H1 (cell line): ENCODE data around the gene RELT. TPM values are rescaled to one million over a fixed set of nuclear protein-coding genes. Genes with fewer than 3 reads are reported as not detected.

Experiments used
- CTCF ChIA-PET: fragments of 300-600 bp; sonication (Branson Sonifier 250); formaldehyde crosslinking; loops from one replicate; lab custom pipeline; 2021; ENCODE audit not compliant: partially characterized antibody; lab: Charles Lee
- POLR2A ChIA-PET: fragments of 300-600 bp; sonication (Branson Sonifier 250); formaldehyde crosslinking; loops from one replicate; lab custom pipeline; 2021; ENCODE audit warnings: inconsistent platforms; ENCODE audit not compliant: partially characterized antibody; lab: Charles Lee
- DNase-seq, 2 experiments: peaks; one replicate each; pipeline versions ENCODE4 v3.0.0 to v3.0.0-alpha.2; 2010 to 2022; ENCODE audit warnings: low spot score in 2 of 2, low read depth in 1 of 2, mixed read lengths in 1 of 2
- FAIRE-seq: peaks from 2 replicates; lab custom pipeline; 2011; peaks lifted over from hg19 to GRCh38; lab: Jason Lieb, UNC
- H2AFZ ChIP-seq: 2 replicates; pipeline ENCODE4 v1.8.1; 2012; ENCODE audit warnings: low read length, inconsistent platforms
- H2AK5ac ChIP-seq: 2 replicates; pipeline ENCODE4 v1.6.1; 2013; ENCODE audit warnings: low read depth, low read length
- H2BK120ac ChIP-seq: replicated peaks from 2 replicates; pipeline ENCODE3; 2013; ENCODE audit warnings: low read depth, low read length, inconsistent platforms
- H2BK12ac ChIP-seq: 2 replicates; pipeline ENCODE4 v1.6.1; 2013; ENCODE audit warnings: low read depth, low read length
- H2BK15ac ChIP-seq: 2 replicates; pipeline ENCODE4 v1.6.1; 2013; ENCODE audit warnings: low read length
- H2BK20ac ChIP-seq: 2 replicates; pipeline ENCODE4 v1.6.1; 2013; ENCODE audit warnings: low read length
- H2BK5ac ChIP-seq: 2 replicates; pipeline ENCODE4 v1.6.1; 2013; ENCODE audit warnings: low read depth, low read length
- H3K14ac ChIP-seq: 2 replicates; pipeline ENCODE4 v1.6.1; 2013; ENCODE audit warnings: inconsistent platforms; ENCODE audit not compliant: insufficient read length
- H3K18ac ChIP-seq: 2 replicates; pipeline ENCODE4 v1.6.1; 2013; ENCODE audit warnings: low read length; ENCODE audit errors: extremely low read depth
- H3K23ac ChIP-seq: 2 replicates; pipeline ENCODE4 v1.6.1; 2013; ENCODE audit warnings: inconsistent platforms; ENCODE audit not compliant: insufficient read length
- H3K23me2 ChIP-seq: 2 replicates; pipeline ENCODE4 v1.6.1; 2013; ENCODE audit warnings: low read depth, low read length
- H3K27ac ChIP-seq: 2 replicates; pipeline ENCODE4 v1.6.1; 2011; ENCODE audit warnings: low read depth, low read length, inconsistent platforms
- H3K27me3 ChIP-seq, 4 experiments: replicated peaks in 1 of 4; 1 replicate in 1 of 4; 2 replicates in 3 of 4; pipeline versions ENCODE4 v1.6.1 to v1.8.1; 2011 to 2013; ENCODE audit warnings: low read length in 3 of 4, mild to moderate bottlenecking in 3 of 4, inconsistent platforms in 2 of 4, mixed read lengths in 2 of 4, moderate library complexity in 1 of 4; ENCODE audit not compliant: control insufficient read depth in 3 of 4, insufficient read depth in 3 of 4; ENCODE audit errors: extremely low read depth in 1 of 4
- H3K36me3 ChIP-seq, 4 experiments: 2 replicates each; pipeline versions ENCODE4 v1.6.1 to v1.8.1; 2011 to 2013; ENCODE audit warnings: mild to moderate bottlenecking in 4 of 4, low read length in 3 of 4, moderate library complexity in 2 of 4, control low read depth in 1 of 4, inconsistent platforms in 1 of 4; ENCODE audit not compliant: insufficient read depth in 4 of 4, control insufficient read depth in 2 of 4
- H3K4ac ChIP-seq: replicated peaks from 2 replicates; pipeline ENCODE3; 2013; ENCODE audit warnings: low read length, low read depth, mixed read lengths, inconsistent platforms; ENCODE audit not compliant: insufficient read length
- H3K4me1 ChIP-seq, 4 experiments: replicated peaks in 1 of 4; 1 replicate in 1 of 4; 2 replicates in 3 of 4; pipeline versions ENCODE4 v1.6.1 to v1.8.1; 2011 to 2013; ENCODE audit warnings: low read length in 3 of 4, inconsistent platforms in 2 of 4, mixed read lengths in 1 of 4; ENCODE audit not compliant: insufficient read depth in 4 of 4, control insufficient read depth in 3 of 4
- H3K4me2 ChIP-seq, 2 experiments: 2 replicates each; pipeline versions ENCODE4 v1.6.1 to v1.8.1; 2011 to 2013; ENCODE audit warnings: low read depth in 2 of 2, low read length in 2 of 2, control low read depth in 1 of 2, inconsistent platforms in 1 of 2, mild to moderate bottlenecking in 1 of 2; ENCODE audit not compliant: insufficient read depth in 1 of 2
- H3K4me3 ChIP-seq, 4 experiments: fragments of 200-600, 300-600 bp in 1 of 4; sonication (generic), shearing (Covaris generic), sonication (Bioruptor Twin) in 1 of 4; 2 replicates each; pipeline versions ENCODE4 v1.5.1 to v1.8.1; 2011 to 2016; ENCODE audit warnings: low read length in 4 of 4, low read depth in 3 of 4, control low read depth in 2 of 4, inconsistent platforms in 2 of 4, mild to moderate bottlenecking in 2 of 4, mixed read lengths in 1 of 4, moderate library complexity in 1 of 4; ENCODE audit not compliant: insufficient read depth in 2 of 4; ENCODE audit errors: extremely low read depth in 1 of 4
- H3K56ac ChIP-seq: replicated peaks from 2 replicates; pipeline ENCODE3; 2013; ENCODE audit warnings: low read depth, mild to moderate bottlenecking, mixed read lengths, low read length, inconsistent platforms; ENCODE audit not compliant: insufficient read length
- H3K79me1 ChIP-seq: 2 replicates; pipeline ENCODE4 v1.6.1; 2013; ENCODE audit warnings: low read depth, low read length, control low read depth
- H3K79me2 ChIP-seq, 2 experiments: 2 replicates each; pipeline versions ENCODE4 v1.6.1 to v1.8.1; 2012 to 2013; ENCODE audit warnings: low read length in 2 of 2, mild to moderate bottlenecking in 2 of 2, inconsistent platforms in 1 of 2; ENCODE audit not compliant: insufficient read depth in 2 of 2, control insufficient read depth in 1 of 2
- H3K9ac ChIP-seq, 4 experiments: replicated peaks in 1 of 4; 1 replicate in 1 of 4; 2 replicates in 3 of 4; pipeline versions ENCODE4 v1.6.1 to v1.8.1; 2011 to 2013; ENCODE audit warnings: low read depth in 3 of 4, low read length in 3 of 4, control low read depth in 2 of 4, mild to moderate bottlenecking in 2 of 4, moderate library complexity in 2 of 4, inconsistent platforms in 1 of 4; ENCODE audit errors: extremely low read depth in 1 of 4
- H3K9me3 ChIP-seq, 2 experiments: 2 replicates each; pipeline versions ENCODE4 v1.6.1 to v1.8.1; 2012 to 2013; ENCODE audit warnings: mild to moderate bottlenecking in 2 of 2, moderate library complexity in 2 of 2, control low read depth in 1 of 2, inconsistent platforms in 1 of 2, low read depth in 1 of 2, low read length in 1 of 2, mixed read lengths in 1 of 2; ENCODE audit not compliant: insufficient read depth in 2 of 2
- H4K20me1 ChIP-seq, 2 experiments: replicated peaks in 1 of 2; 2 replicates each; pipeline versions ENCODE3 to v1.8.1; 2011 to 2013; ENCODE audit warnings: inconsistent platforms in 2 of 2, low read length in 2 of 2, mild to moderate bottlenecking in 1 of 2; ENCODE audit not compliant: insufficient read depth in 2 of 2, control insufficient read depth in 1 of 2
- H4K5ac ChIP-seq: 2 replicates; pipeline ENCODE4 v1.6.1; 2013; ENCODE audit warnings: low read length, low read depth, mixed read lengths, inconsistent platforms; ENCODE audit not compliant: insufficient read length
- H4K8ac ChIP-seq: 2 replicates; pipeline ENCODE4 v1.8.0; 2013; ENCODE audit warnings: mild to moderate bottlenecking, moderate library complexity, low read length, inconsistent platforms; ENCODE audit not compliant: insufficient read depth; ENCODE audit errors: extremely low read depth
- H4K91ac ChIP-seq: replicated peaks from 2 replicates; pipeline ENCODE3; 2013; ENCODE audit warnings: low read length, mixed read lengths, inconsistent platforms; ENCODE audit not compliant: insufficient read length
- BRCA1 ChIP-seq: IDR thresholded peaks from 2 replicates; pipeline ENCODE4 v1.6.1; 2012; ENCODE audit warnings: low read depth, low read length, improper control_type of control experiment
- CHD2 ChIP-seq: IDR thresholded peaks from 2 replicates; pipeline ENCODE4 v1.6.1; 2012; ENCODE audit warnings: low read length, improper control_type of control experiment
- POLR2AphosphoS5 ChIP-seq: IDR thresholded peaks from 2 replicates; pipeline ENCODE4 v1.6.1; 2011; ENCODE audit warnings: low read depth, low read length
- SP1 ChIP-seq: IDR thresholded peaks from 2 replicates; pipeline ENCODE4 v1.6.1; 2011; ENCODE audit warnings: low read depth, low read length
- WGBS, 2 experiments: shearing (Covaris generic) in 1 of 2; methylation state at CpG; one replicate each; pipeline versions ENCODE4 v1.1.6 to v1.1.7; 2013 to 2015; ENCODE audit warnings: low lambda C conversion rate in 2 of 2, mixed read lengths in 2 of 2, inconsistent platforms in 1 of 2, low coverage in 1 of 2, missing lambda C conversion rate in 1 of 2; ENCODE audit not compliant: insufficient replicate concordance in 2 of 2, insufficient coverage in 1 of 2, insufficient read length in 1 of 2; ENCODE audit errors: extremely low coverage in 1 of 2, missing lambda C conversion rate in 1 of 2; 5-methylcytosine and 5-hydroxymethylcytosine counted together
- long read RNA-seq, 2 experiments: library from RNA in 1 of 2; library from capped mRNA in 1 of 2; stranded (forward); transcript quantifications; one replicate each; pipeline ENCODE4 v2.0.0, GENCODE V29; 2021; ENCODE audit warnings: inconsistent platforms in 1 of 2
- polyA minus RNA-seq, 3 experiments: library from RNA; depleted of rRNA, polyadenylated mRNA; stranded (reverse); fragments of >200 nt; gene quantifications; 1 replicate in 2 of 3; 2 replicates in 1 of 3; pipeline ENCODE4 v1.2.3, GENCODE V29; 2011
- polyA plus RNA-seq, 7 experiments: library from polyadenylated mRNA; depleted of rRNA in 3 of 7; stranded (reverse) in 5 of 7; unstranded in 2 of 7; fragments of >200 nt in 5 of 7; fragments of 200-250 nt in 2 of 7; gene quantifications; 1 replicate in 5 of 7; 2 replicates in 1 of 7; 4 replicates in 1 of 7; pipeline versions ENCODE4 v1.2.1 to v1.2.3, GENCODE V29; 2011 to 2013; ENCODE audit warnings: missing spikeins in 2 of 7, mixed read lengths in 2 of 7
- total RNA-seq: library from RNA; stranded (reverse); fragmentation: NEBNext Ultra II Directional; extraction: Animal tissue kit (Norgen Biotek cat#: 25700); gene quantifications from 2 replicates; pipeline ENCODE4 v1.2.1, GENCODE V29; 2021
- TF ChIP-seq, protein P1 (sequence below), 3 experiments: IDR thresholded peaks; 1 replicate in 2 of 3; 2 replicates in 1 of 3; pipeline versions ENCODE4 v1.5.1 to v1.6.1; 2011; ENCODE audit warnings: low read length in 3 of 3, mild to moderate bottlenecking in 3 of 3, inconsistent platforms in 2 of 3, low read depth in 1 of 3, moderate library complexity in 1 of 3; ENCODE audit not compliant: insufficient read depth in 1 of 3; ENCODE audit errors: control extremely low read depth in 1 of 3

The RELT gene, protein sequence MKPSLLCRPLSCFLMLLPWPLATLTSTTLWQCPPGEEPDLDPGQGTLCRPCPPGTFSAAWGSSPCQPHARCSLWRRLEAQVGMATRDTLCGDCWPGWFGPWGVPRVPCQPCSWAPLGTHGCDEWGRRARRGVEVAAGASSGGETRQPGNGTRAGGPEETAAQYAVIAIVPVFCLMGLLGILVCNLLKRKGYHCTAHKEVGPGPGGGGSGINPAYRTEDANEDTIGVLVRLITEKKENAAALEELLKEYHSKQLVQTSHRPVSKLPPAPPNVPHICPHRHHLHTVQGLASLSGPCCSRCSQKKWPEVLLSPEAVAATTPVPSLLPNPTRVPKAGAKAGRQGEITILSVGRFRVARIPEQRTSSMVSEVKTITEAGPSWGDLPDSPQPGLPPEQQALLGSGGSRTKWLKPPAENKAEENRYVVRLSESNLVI
- 5.3 and 5.7 TPM in 2 replicates for total RNA-seq
- polyA plus RNA-seq (2011; rRNA removed), result 3.4 and 4.4 TPM in 2 replicates
- 4.2 TPM for polyA plus RNA-seq (2011; cell fraction: cytosol; rRNA removed)
- polyA plus RNA-seq (2011; cell fraction: nucleus; rRNA removed), result 12.1 TPM
- polyA plus RNA-seq (2012, experiment 1 of 2), result 2.3 to 5.2 TPM (median 4.2 TPM) in 4 replicates
- polyA plus RNA-seq (2012, experiment 2 of 2), result 3.3 TPM
- polyA plus RNA-seq (2013, experiment 1 of 2), result 4.5 TPM
- polyA plus RNA-seq (2013, experiment 2 of 2), result 4.2 TPM
- 2.4 TPM in 2 replicates for polyA minus RNA-seq (2011; rRNA and poly(A)+ RNA removed)
- 4.7 TPM for polyA minus RNA-seq (2011; cell fraction: cytosol; rRNA and poly(A)+ RNA removed)
- polyA minus RNA-seq (2011; cell fraction: nucleus; rRNA and poly(A)+ RNA removed), result 6.6 TPM
- long read RNA-seq, experiment 1, partial matches to known transcripts, result 4 of 5 reads
- long read RNA-seq, experiment 1, other reads (novel, unspliced or antisense), result 0 of 5 reads
- long read RNA-seq, experiment 2, result 0 reads

DNA sequence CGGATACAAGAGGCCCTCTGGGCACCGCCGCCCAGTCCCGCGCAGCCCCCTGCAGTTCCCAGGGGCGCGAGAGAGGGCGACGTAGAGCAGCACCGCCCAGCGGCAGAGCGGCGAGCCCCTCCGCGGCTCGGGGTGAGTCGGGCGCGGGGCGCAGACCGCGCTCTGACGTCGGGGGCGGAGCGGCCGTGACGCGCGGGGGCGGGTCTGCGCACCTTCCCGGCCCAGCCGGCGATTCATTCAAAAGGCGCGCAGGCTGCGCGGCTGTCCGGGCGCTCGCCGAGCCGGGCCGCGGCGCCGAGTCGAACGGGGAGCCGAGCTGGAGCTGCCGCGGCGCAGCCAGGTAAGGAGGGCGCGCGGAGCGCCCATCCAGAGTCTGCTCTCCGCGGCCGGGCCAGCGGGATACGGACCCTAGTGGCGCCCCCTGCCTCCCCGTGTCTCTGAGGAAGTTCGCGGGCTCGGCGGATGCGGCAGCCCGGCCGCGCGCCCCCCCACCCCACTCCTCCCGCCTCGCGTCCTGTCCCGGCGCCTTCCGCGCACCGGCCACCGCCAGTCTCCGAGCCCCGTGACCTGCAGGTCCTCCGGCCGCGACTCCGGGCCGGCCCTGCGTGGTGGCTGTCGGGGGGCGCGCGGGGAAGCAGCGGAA is at the start of gene RELT:
RELT (plus strand) TSS at position 240 of the 643 bp plus-strand sequence. CDS start 12,738 bp downstream, outside the sequence.
- Histone ChIP-seq H3K4me2 (peak within 1 kb of the TSS; percentile 89 to 99), H4K91ac (no peak within 1 kb of the TSS), H2BK120ac (no peak within 1 kb of the TSS), H2BK15ac (0 out of 2 replicates have a peak within 1 kb of the TSS, but pooled peaks have one; percentile 36), H3K4me3 (peak within 1 kb of the TSS; percentile 48 to 88 (median 72)), H3K9ac (peak within 1 kb of the TSS; percentile 12 to 62 (median 54); a peak in 6 of 7 replicates), H4K5ac (no peak within 1 kb of the TSS), H4K20me1 (peaks cover 0 to 10% of the 10 kb centered on the region in 2 experiments), H3K27ac (no peak within 1 kb of the TSS), H3K23me2 (peaks cover 8% of the 10 kb centered on the region), H3K9me3 (no peaks in the 10 kb centered on the region), H3K4ac (no peak within 1 kb of the TSS), H2AFZ (peak within 1 kb of the TSS; percentile 86), H3K27me3 (peaks cover 0 to 15% (median 9%) of the 10 kb centered on the region in 4 experiments; a peak in 4 of 7 replicates), H3K4me1 (peaks cover 3 to 13% (median 8%) of the 10 kb centered on the region in 4 experiments), H3K23ac (no peak within 1 kb of the TSS), H2BK12ac (peak within 1 kb of the TSS; percentile 80; the same call in 1 of the 2 replicates), H3K18ac (peak within 1 kb of the TSS; percentile 87), H3K14ac (no peak within 1 kb of the TSS), H3K79me1 (peaks cover 6% of the 10 kb centered on the region; the same call in 1 of the 2 replicates), H2BK5ac (no peak within 1 kb of the TSS; the same call in 1 of the 2 replicates), H3K56ac (no peak within 1 kb of the TSS), H3K79me2 (no peaks in the 10 kb centered on the region; a peak in 1 of 4 replicates), H4K8ac (peak within 1 kb of the TSS; percentile 60; the same call in 1 of the 2 replicates), H2AK5ac (peak within 1 kb of the TSS; percentile 32; the same call in 1 of the 2 replicates), H2BK20ac (no peak within 1 kb of the TSS), H3K36me3 (no peaks in the 10 kb centered on the region)
- CTCF ChIA-PET, result interaction anchor here (0.5 to 59.1 kb wide), 4 partner anchors 9 to 1449 kb away, joined by 3 to 1456 read pairs (median 4); no protein-coding TSS in a partner anchor
- POLR2A ChIA-PET, result interaction anchor here (1.0 kb wide), 2 partner anchors 67 to 71 kb away, joined by 3 to 4 read pairs; no protein-coding TSS in a partner anchor
- FAIRE-seq (no peak), DNase-seq (peak; percentile 71 to 100)
- WGBS, 2 experiments, result 2% methylated on average over 54 of the region's 96 CpGs; no CpG with 5 or more reads in 1 of the 2 experiments
- TF ChIP-seq POLR2AphosphoS5, result peak; percentile 1; the same call in 1 of the 2 replicates
- TF ChIP-seq CHD2, result no peak
- peak; percentile 53; the same call in 1 of the 2 replicates for TF ChIP-seq SP1
- no peak for TF ChIP-seq BRCA1
- TF ChIP-seq, protein P1, sequence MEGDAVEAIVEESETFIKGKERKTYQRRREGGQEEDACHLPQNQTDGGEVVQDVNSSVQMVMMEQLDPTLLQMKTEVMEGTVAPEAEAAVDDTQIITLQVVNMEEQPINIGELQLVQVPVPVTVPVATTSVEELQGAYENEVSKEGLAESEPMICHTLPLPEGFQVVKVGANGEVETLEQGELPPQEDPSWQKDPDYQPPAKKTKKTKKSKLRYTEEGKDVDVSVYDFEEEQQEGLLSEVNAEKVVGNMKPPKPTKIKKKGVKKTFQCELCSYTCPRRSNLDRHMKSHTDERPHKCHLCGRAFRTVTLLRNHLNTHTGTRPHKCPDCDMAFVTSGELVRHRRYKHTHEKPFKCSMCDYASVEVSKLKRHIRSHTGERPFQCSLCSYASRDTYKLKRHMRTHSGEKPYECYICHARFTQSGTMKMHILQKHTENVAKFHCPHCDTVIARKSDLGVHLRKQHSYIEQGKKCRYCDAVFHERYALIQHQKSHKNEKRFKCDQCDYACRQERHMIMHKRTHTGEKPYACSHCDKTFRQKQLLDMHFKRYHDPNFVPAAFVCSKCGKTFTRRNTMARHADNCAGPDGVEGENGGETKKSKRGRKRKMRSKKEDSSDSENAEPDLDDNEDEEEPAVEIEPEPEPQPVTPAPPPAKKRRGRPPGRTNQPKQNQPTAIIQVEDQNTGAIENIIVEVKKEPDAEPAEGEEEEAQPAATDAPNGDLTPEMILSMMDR (IDR thresholded peaks at IDR 0.05; ENCODE audit: control extremely low read depth in 1 of 3, insufficient read depth in 1 of 3, low read depth in 1 of 3, low read length in 3 of 3), result peak in 2 of 3 experiments; percentile 87 to 96; a peak in 3 of 4 replicates
